Measurements from ENCODE around the gene TTC3. TPM values are rescaled to one million over a fixed set of nuclear protein-coding genes. Genes with fewer than 3 reads are reported as not detected.
"Not testable (repeated sequence)": the region's sequence is repeated elsewhere in the genome, so short reads cannot be mapped to it uniquely, and the experiment has no call there.

TTC3 gene
- total RNA-seq, 1 donor from 2014 or later, result 235 TPM

GRCh38 chr21:37214952-37215351, 141.9 kb downstream of the TTC3 start:
- Mint-ChIP-seq H3K4me1 (ENCODE audit: low read depth, unreplicated experiment) (peaks cover under 1% of the 10 kb centered on the region), H3K36me3 (ENCODE audit: unreplicated experiment) (peaks cover under 1% of the 10 kb centered on the region), H3K27ac (ENCODE audit: unreplicated experiment) (no peak overlapping the region), H3K4me3 (ENCODE audit: unreplicated experiment) (no peak overlapping the region), H3K27me3 (ENCODE audit: unreplicated experiment) (no peaks in the 10 kb centered on the region), H3K9me3 (ENCODE audit: unreplicated experiment) (peaks cover 4% of the 10 kb centered on the region)
- DNase-seq, result no peak
- TF ChIP-seq, protein P1, sequence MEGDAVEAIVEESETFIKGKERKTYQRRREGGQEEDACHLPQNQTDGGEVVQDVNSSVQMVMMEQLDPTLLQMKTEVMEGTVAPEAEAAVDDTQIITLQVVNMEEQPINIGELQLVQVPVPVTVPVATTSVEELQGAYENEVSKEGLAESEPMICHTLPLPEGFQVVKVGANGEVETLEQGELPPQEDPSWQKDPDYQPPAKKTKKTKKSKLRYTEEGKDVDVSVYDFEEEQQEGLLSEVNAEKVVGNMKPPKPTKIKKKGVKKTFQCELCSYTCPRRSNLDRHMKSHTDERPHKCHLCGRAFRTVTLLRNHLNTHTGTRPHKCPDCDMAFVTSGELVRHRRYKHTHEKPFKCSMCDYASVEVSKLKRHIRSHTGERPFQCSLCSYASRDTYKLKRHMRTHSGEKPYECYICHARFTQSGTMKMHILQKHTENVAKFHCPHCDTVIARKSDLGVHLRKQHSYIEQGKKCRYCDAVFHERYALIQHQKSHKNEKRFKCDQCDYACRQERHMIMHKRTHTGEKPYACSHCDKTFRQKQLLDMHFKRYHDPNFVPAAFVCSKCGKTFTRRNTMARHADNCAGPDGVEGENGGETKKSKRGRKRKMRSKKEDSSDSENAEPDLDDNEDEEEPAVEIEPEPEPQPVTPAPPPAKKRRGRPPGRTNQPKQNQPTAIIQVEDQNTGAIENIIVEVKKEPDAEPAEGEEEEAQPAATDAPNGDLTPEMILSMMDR (IDR thresholded peaks at IDR 0.05; ENCODE audit: partially characterized antibody, unreplicated experiment), result no peak

DNA sequence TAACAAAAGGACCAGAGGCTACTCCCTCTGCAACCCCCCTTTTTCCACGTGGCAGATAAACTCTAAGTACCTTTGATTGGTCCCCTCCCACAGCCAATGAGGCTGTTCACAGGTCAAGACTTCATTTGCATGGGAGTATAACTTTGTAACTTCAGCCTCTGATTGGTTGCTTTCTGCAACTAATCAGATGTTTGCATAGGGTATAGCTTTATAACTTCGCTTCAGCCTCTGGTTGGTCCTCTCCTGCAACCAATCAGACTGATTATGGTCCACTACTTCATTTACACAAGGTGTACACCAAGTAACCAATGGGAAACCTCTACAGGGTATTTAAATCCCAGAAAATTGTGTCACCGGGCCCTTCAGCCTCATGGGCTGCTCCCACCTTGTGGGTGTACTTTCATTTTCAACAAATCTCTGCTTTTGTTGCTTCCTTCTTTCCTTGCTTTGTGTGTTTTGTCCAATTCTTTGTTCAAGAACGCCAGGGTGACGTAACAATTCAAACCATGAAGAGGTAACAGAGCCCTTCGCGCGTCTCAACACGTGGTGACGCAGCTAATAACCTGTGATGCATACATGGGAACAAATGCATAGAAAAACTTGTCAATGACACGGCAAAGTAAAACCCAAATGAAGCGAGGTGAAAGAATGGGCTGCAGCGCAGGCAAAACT, 146.8 kb downstream of the TTC3 start:
- H3K4me3 Mint-ChIP-seq (ENCODE audit: unreplicated experiment), result peak overlapping the region; percentile 90
- H3K27ac Mint-ChIP-seq (ENCODE audit: unreplicated experiment), result peak overlapping the region; percentile 87
- H3K9me3 Mint-ChIP-seq (ENCODE audit: unreplicated experiment), result peaks cover 12% of the 10 kb centered on the region
- H3K4me1 Mint-ChIP-seq (ENCODE audit: low read depth, unreplicated experiment), result peaks cover 5% of the 10 kb centered on the region
- TF ChIP-seq, protein P1 (IDR thresholded peaks at IDR 0.05; ENCODE audit: partially characterized antibody, unreplicated experiment), result no peak
- peaks cover 13% of the 10 kb centered on the region for H3K27me3 Mint-ChIP-seq (ENCODE audit: unreplicated experiment)
- peaks cover 12% of the 10 kb centered on the region for H3K36me3 Mint-ChIP-seq (ENCODE audit: unreplicated experiment)
- DNase-seq, result no peak

DNA sequence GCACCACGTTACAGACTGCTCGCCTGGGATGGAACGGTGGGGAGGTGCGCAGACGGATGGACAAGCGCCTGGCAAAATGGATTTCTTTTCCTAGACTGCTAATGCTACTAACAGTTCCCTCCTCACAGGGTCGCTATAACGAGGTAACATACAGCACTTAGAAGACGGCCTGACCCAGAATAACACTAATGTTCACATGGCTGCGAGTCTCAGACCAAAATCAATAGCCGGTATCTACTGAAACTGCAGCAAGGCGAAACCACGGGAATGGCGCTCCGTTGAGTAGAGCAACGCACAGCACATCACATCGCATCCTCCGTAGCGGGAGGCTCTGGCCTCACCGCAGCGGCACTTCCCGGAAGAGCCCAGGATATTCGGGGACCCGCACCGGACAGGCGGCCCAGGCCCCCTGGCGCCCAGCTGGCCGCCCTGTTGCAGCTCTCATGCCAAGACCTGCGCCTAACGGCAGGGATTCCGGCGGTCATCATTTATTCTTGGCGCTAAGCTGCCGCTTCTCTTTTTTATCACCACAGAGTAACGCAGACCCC, 147.5 kb downstream of the TTC3 start:
- Mint-ChIP-seq H3K27ac (ENCODE audit: unreplicated experiment) (peak overlapping the region; percentile 87), H3K27me3 (ENCODE audit: unreplicated experiment) (peaks cover 13% of the 10 kb centered on the region), H3K36me3 (ENCODE audit: unreplicated experiment) (peaks cover 12% of the 10 kb centered on the region), H3K4me3 (ENCODE audit: unreplicated experiment) (peak overlapping the region; percentile 90), H3K9me3 (ENCODE audit: unreplicated experiment) (peaks cover 12% of the 10 kb centered on the region), H3K4me1 (ENCODE audit: low read depth, unreplicated experiment) (peaks cover 5% of the 10 kb centered on the region)
- no peak for DNase-seq
- TF ChIP-seq, protein P1 (IDR thresholded peaks at IDR 0.05; ENCODE audit: partially characterized antibody, unreplicated experiment), result no peak

DNA sequence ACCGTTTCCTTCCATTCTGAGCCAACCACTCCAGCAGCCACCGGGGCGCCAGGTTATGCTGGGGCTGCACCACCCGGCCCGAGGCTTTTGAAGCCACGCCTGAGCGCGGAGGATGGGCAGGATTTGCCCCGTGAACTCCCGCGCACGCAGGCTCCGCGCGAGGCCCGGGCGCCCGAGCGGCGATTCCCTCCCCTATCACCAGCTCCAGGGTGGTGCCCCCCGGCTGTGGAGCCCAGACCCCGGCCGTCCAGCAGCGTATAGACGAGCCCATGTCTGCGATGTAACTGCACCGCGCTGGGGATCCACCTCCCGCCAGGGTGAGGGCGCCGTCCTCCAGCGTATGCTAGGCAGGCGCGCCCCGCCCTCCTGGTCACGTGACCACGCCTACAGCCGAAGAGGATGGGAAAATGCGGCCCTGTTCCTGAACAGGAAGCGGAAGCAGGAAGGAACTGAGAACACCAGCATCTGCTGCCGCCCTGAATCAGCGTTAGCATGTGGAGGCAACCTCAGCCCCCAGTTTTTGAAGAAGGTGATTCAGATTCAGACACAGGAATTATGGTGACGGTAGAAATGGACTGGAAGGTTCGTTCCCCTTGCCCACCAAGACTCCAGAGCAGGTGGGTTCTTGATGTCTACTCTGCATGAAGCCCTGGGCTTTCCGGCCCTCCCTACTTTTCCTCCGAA, 148.1 kb downstream of the TTC3 start:
- TF ChIP-seq, protein P1 (IDR thresholded peaks at IDR 0.05; ENCODE audit: partially characterized antibody, unreplicated experiment), result no peak
- H3K36me3 Mint-ChIP-seq (ENCODE audit: unreplicated experiment), result peaks cover 12% of the 10 kb centered on the region
- DNase-seq, result peak; percentile 97
- H3K27ac Mint-ChIP-seq (ENCODE audit: unreplicated experiment), result peak overlapping the region; percentile 87
- peaks cover 12% of the 10 kb centered on the region for H3K9me3 Mint-ChIP-seq (ENCODE audit: unreplicated experiment)
- peak overlapping the region; percentile 90 for H3K4me3 Mint-ChIP-seq (ENCODE audit: unreplicated experiment)
- H3K4me1 Mint-ChIP-seq (ENCODE audit: low read depth, unreplicated experiment), result peaks cover 5% of the 10 kb centered on the region
- H3K27me3 Mint-ChIP-seq (ENCODE audit: unreplicated experiment), result peaks cover 13% of the 10 kb centered on the region

DNA sequence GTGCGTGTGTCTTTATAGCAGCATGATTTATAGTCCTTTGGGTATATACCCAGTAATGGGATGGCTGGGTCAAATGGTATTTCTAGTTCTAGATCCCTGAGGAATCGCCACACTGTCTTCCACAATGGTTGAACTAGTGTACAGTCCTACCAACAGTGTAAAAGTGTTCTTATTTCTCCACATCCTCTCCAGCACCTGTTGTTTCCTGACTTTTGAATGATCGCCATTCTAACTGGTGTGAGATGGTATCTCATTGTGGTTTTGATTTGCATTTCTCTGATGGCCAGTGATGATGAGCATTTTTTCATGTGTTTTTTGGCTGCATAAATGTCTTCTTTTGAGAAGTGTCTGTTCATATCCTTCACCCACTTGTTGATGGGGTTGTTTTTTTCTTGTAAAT, 149.2 kb downstream of the TTC3 start:
- Mint-ChIP-seq H3K9me3 (ENCODE audit: unreplicated experiment) (peaks cover 12% of the 10 kb centered on the region), H3K36me3 (ENCODE audit: unreplicated experiment) (peaks cover 12% of the 10 kb centered on the region), H3K27me3 (ENCODE audit: unreplicated experiment) (peaks cover 13% of the 10 kb centered on the region)
- not testable (repeated sequence) for H3K27ac Mint-ChIP-seq (ENCODE audit: unreplicated experiment); H3K4me1 Mint-ChIP-seq (ENCODE audit: low read depth, unreplicated experiment); DNase-seq; H3K4me3 Mint-ChIP-seq (ENCODE audit: unreplicated experiment)

Data from glutamatergic neuron (in vitro differentiated cells).